OCI-LY7 (cell line): Measurements from ENCODE around the gene BMPR2. TPM values are rescaled to one million over a fixed set of nuclear protein-coding genes. Genes with fewer than 3 reads are reported as not detected.

ENCODE experiments used
- BruUV-seq: library from RNA; stranded (reverse); fragments of 400-500 nt; replicated peaks from 2 replicates; lab custom pipeline; 2021; lab: Mats Ljungman, UMichigan
- CTCF ChIA-PET: fragments of 300-600 bp; sonication (Branson Sonifier 250); formaldehyde crosslinking; loops from one replicate; lab custom pipeline; 2022; ENCODE audit warnings: antibody characterized with exemption; ENCODE audit not compliant: unreplicated experiment; lab: Charles Lee
- POLR2A ChIA-PET: fragments of 300-600 bp; sonication (Branson Sonifier 250); formaldehyde crosslinking; loops from one replicate; lab custom pipeline; 2022; ENCODE audit warnings: antibody characterized with exemption; lab: Charles Lee
- DNase-seq: peaks from one replicate; pipeline ENCODE4 v3.0.0-alpha.2; 2015; ENCODE audit warnings: low spot score
- H2AFZ ChIP-seq: fragments of 200-600 bp; sonication (generic), shearing (Covaris generic); 2 replicates; pipeline ENCODE4 v1.6.1; 2014; ENCODE audit warnings: mild to moderate bottlenecking, antibody characterized with exemption, low read length, moderate library complexity
- H3K27ac ChIP-seq: fragments of 200-600 bp; sonication (generic); 2 replicates; pipeline ENCODE4 v1.5.1; 2014; ENCODE audit warnings: mixed run types, low read depth, mild to moderate bottlenecking, moderate library complexity, low read length, inconsistent platforms; ENCODE audit not compliant: poor library complexity, severe bottlenecking
- H3K36me3 ChIP-seq: fragments of 200-600 bp; sonication (generic); 2 replicates; pipeline ENCODE4 v1.6.1; 2014; ENCODE audit warnings: mild to moderate bottlenecking, antibody characterized with exemption, low read length, moderate library complexity, mixed read lengths; ENCODE audit not compliant: insufficient read depth
- H3K4me1 ChIP-seq: fragments of 200-600 bp; sonication (generic); 2 replicates; pipeline ENCODE4 v1.5.1; 2014; ENCODE audit warnings: mild to moderate bottlenecking, low read length; ENCODE audit not compliant: insufficient read depth, poor library complexity, severe bottlenecking
- H3K4me2 ChIP-seq: fragments of 200-600 bp; sonication (generic); 2 replicates; pipeline ENCODE4 v1.6.1; 2014; ENCODE audit warnings: mild to moderate bottlenecking, low read length
- H3K4me3 ChIP-seq: fragments of 200-600 bp; sonication (generic); 2 replicates; pipeline ENCODE4 v1.5.1; 2014; ENCODE audit warnings: mild to moderate bottlenecking, low read depth, low read length; ENCODE audit not compliant: poor library complexity, severe bottlenecking
- H3K79me2 ChIP-seq: fragments of 200-600 bp; sonication (generic); 2 replicates; pipeline ENCODE4 v1.6.1; 2016; ENCODE audit warnings: low read depth, mild to moderate bottlenecking, low read length, moderate library complexity, mixed read lengths; ENCODE audit not compliant: insufficient read depth
- H3K9me2 ChIP-seq: fragments of 200-600 bp; sonication (generic); 2 replicates; pipeline ENCODE4 v1.6.1; 2016; ENCODE audit warnings: mild to moderate bottlenecking, low read length, mixed read lengths; ENCODE audit not compliant: insufficient read depth
- H3K9me3 ChIP-seq: fragments of 200-600 bp; sonication (generic); 2 replicates; pipeline ENCODE4 v1.6.1; 2014; ENCODE audit warnings: mild to moderate bottlenecking, mixed run types, low read length, mixed read lengths
- H4K20me1 ChIP-seq: fragments of 200-600 bp; sonication (generic); 2 replicates; pipeline ENCODE4 v1.6.1; 2014; ENCODE audit warnings: mild to moderate bottlenecking, antibody characterized with exemption, low read length, moderate library complexity, mixed read lengths; ENCODE audit not compliant: insufficient read depth
- EZH2phosphoT487 ChIP-seq: fragments of 200-600 bp; sonication (generic); IDR thresholded peaks from 2 replicates; pipeline ENCODE4 v1.6.1; 2018; ENCODE audit warnings: low read depth, borderline replicate concordance, mild to moderate bottlenecking, mixed run types, antibody characterized with exemption, low read length, moderate library complexity, mixed read lengths
- intact Hi-C: fragments of 100-400 bp; cut with micrococcal nuclease; formaldehyde crosslinking; loops from one replicate; pipeline ENCODE4 v1.10.0; 2022; ENCODE audit not compliant: unreplicated experiment
- total RNA-seq, 2 experiments: library from RNA; depleted of rRNA in 1 of 2; stranded (reverse); fragments of >200 nt in 1 of 2; shearing (Covaris generic) in 1 of 2; gene quantifications; 2 replicates each; pipeline ENCODE4 v1.2.3, GENCODE V29; 2014 to 2022
- TF ChIP-seq, protein P1 (sequence below): fragments of 200-600 bp; sonication (generic); conservative IDR thresholded peaks from 2 replicates; pipeline ENCODE4 v1.5.1; 2014; ENCODE audit warnings: mild to moderate bottlenecking, antibody characterized with exemption, low read length, moderate library complexity, mixed read lengths

The BMPR2 gene
- total RNA-seq, 2 experiments from 2014 or later: 4.3 to 14.7 TPM

DNA sequence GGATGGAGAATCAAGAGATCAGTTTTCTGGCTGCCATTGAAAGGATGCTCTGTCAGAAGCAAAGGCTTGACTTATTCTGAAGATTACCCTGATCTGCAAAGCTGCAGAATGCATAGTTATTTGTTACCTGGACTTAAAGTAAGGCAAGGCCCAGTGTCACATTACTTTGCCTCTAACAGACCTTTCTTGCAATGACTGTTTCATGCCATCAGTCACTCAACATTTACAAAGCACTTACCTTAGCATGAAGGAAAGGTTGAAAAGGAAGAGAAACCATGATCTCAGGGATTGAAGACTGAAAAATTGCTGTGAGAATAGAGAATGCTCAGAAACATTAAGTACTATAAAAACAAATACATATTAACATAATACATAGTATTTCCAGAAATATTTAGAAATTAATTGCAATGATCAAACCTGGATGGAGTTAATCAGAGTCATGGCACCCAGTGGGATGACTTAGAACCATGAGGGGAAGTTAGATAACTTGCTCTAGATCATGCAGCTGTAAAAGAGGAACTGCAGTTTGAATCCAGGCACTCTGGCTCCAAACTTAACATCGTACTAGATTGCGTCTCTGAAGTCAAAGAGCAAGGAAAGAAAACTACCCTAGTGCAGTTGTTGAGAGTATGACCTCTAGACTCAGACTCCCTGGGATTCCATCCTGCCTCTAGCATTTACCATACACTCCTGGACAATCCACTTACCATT is 232.2 kb downstream of the BMPR2 start:
- Histone ChIP-seq H3K27ac (no peak overlapping the region), H3K36me3 (no peaks in the 10 kb centered on the region), H3K4me1 (no peaks in the 10 kb centered on the region), H3K9me3 (no peaks in the 10 kb centered on the region), H4K20me1 (no peaks in the 10 kb centered on the region), H3K9me2 (no peaks in the 10 kb centered on the region; the same call in 1 of the 2 replicates), H3K4me3 (no peak overlapping the region), H2AFZ (no peak overlapping the region), H3K79me2 (no peaks in the 10 kb centered on the region), H3K4me2 (no peak overlapping the region)
- ChIA-PET CTCF (no interaction called here), POLR2A (no interaction called here)
- TF ChIP-seq, protein P1, sequence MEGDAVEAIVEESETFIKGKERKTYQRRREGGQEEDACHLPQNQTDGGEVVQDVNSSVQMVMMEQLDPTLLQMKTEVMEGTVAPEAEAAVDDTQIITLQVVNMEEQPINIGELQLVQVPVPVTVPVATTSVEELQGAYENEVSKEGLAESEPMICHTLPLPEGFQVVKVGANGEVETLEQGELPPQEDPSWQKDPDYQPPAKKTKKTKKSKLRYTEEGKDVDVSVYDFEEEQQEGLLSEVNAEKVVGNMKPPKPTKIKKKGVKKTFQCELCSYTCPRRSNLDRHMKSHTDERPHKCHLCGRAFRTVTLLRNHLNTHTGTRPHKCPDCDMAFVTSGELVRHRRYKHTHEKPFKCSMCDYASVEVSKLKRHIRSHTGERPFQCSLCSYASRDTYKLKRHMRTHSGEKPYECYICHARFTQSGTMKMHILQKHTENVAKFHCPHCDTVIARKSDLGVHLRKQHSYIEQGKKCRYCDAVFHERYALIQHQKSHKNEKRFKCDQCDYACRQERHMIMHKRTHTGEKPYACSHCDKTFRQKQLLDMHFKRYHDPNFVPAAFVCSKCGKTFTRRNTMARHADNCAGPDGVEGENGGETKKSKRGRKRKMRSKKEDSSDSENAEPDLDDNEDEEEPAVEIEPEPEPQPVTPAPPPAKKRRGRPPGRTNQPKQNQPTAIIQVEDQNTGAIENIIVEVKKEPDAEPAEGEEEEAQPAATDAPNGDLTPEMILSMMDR: no peak
- TF ChIP-seq EZH2phosphoT487: no peak
- intact Hi-C loops: no loop called here
- no peak for DNase-seq
- no TSS peak for BruUV-seq

DNA sequence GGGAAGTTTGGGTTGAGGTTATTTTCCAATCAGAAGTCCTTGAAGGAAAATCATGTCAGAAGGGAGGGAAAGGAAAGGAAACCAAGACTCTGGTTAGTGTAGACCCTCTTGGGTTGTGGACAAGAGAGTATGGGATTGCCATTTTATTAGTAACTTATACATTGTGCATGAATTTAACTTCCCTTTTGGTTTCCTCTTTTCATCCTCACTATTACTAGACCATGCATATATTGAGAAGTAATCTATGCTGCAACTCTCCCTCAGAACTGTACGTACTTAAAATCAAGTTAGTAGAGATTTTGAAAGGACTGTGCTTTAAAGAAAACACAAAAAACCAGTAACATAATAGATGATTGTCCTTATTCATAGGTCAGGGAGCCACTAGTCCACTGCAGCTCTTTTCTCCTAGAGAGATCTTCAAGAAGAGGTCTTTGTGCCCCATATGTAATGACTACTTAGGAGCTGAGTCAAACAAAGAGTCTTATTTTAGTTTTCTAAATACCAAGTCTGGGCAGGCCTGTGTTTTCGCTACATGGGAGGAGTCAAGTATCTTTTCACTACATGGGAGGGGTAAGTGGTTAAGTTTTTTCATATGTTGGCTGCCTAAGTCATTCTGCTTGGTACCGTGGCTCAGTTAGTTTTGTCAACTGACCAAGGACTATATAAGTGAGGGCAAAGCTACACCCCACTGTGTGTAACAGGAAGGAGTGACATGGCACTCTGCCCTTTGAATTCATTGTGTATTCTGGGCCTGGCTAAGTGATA is 233.4 kb downstream of the BMPR2 start:
- Histone ChIP-seq H3K4me1 (no peaks in the 10 kb centered on the region), H2AFZ (no peak overlapping the region), H3K79me2 (no peaks in the 10 kb centered on the region), H3K4me2 (no peak overlapping the region), H3K36me3 (no peaks in the 10 kb centered on the region), H3K9me3 (no peaks in the 10 kb centered on the region), H3K9me2 (no peaks in the 10 kb centered on the region; the same call in 1 of the 2 replicates), H3K27ac (no peak overlapping the region), H3K4me3 (no peak overlapping the region), H4K20me1 (no peaks in the 10 kb centered on the region)
- BruUV-seq: no TSS peak
- ChIA-PET POLR2A (interaction anchor here (1.0 kb wide), 1 partner anchor 19 kb away, joined by 6 read pairs; no protein-coding TSS in a partner anchor), CTCF (no interaction called here)
- no peak for TF ChIP-seq EZH2phosphoT487
- TF ChIP-seq, protein P1: no peak
- intact Hi-C loops: no loop called here
- DNase-seq: no peak
